Activated naive CD4-positive, alpha-beta T cell treated with anti-CD3 and anti-CD28 coated beads for 36 hours (primary cell): ENCODE data around the gene ABCC6. TPM values are rescaled to one million over a fixed set of nuclear protein-coding genes. Genes with fewer than 3 reads are reported as not detected.

Experiments
- total RNA-seq, 2 experiments: library from RNA; stranded (reverse); gene quantifications; one replicate each; pipeline ENCODE4 v1.2.3, GENCODE V29; 2021

The ABCC6 gene
- total RNA-seq, 2 experiments from 2014 or later: not detected

Other genes with a start within 250 kb of the ABCC6 start
- 10 to 100 TPM; 21.0 to 26.1 TPM for gene NOMO3, start 9.0 kb upstream of the ABCC6 start, total RNA-seq
- 1 to 10 TPM; 4.4 to 5.0 TPM for gene NPIPA7, start 155.6 kb upstream of the ABCC6 start, total RNA-seq